ENCODE results near the gene TNIP3.
"Not testable (repeated sequence)": the region's sequence is repeated elsewhere in the genome, so short reads cannot be mapped to it uniquely, and the experiment has no call there.

Gene TNIP3

GRCh38 chr4:121164291-121164690 is at the start of gene TNIP3:
TSS of gene TNIP3 (minus strand) at chr4:121164321. CDS start at chr4:121164125, 196 bp downstream.
- DNase-seq = no peak

DNA sequence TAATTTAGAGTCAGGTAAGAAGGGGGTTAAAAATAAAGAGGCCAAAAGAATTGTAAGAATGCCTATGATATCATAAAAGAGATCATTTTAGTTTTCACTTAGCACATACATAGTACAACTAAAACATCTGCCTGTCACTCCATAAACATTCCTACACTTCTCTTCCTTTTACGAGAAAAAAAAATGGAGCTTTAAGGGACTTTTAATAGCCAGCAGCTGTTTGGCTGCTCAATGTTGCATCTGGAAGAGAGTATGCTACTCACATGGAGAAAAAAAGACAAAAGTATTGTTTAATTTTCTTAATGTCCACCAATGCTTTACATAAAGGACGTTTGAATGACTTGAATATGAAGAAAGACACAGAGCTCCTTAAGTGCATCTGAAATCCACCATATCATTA is 48.7 kb upstream of the TNIP3 start:
- no peak for DNase-seq

DNA sequence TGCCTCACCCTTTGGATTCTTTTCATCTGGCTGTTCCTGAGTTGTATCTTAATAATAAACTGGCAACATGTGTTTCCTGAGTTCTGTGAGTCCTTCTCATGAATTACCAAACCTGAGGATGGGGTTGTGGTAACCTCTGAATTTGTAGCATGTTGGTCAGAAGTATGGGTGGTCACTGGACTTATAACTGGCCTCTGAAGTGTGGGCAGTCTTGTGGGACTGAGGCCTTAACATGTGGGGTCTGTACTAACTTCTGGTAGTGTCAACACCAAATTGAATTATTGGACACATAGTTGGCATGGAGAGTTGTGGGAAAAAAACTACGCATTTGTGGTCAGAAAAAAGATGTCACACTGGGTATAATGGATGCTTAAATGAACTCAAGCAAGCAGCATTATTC is 45.0 kb upstream of the TNIP3 start:
- no peak for DNase-seq

- no peak for DNase-seq
Measured at GRCh38 chr4:121208244-121209007, 44.3 kb upstream of the TNIP3 start.

GRCh38 chr4:121205777-121206176 is 41.7 kb upstream of the TNIP3 start:
- DNase-seq = not testable (repeated sequence)

DNA sequence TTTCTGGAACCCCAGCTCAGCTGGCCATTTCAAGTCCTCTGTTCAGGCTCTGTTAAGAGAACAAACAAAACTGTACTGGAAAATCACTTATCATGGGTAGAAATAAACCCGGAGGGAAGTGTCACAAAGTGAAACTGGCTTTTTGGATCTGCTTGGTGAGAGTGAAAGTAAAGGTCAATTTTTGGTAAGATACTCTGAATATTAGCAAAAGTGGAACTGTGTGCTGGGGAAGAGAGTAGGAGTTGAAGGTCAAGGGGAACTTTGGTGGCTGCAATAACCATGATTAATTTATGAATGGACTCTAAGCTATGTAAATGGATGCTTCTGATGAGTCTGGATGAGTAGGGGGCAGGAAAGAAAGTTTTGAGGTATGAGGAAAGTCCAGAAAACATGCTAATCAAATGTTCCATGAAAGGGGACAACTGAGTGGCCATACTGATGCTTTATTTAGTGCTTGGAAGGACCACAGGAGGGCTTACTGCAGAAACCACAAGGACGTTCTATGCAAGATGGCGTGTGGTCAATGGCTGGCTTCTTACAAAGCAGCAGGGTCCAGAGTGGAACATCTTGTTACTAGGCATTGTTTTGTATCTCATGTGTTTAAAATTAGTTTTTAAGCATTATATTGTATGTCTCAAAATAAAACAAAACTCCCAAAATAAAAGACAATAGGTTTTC is 36.8 kb upstream of the TNIP3 start:
- no peak for DNase-seq

DNA sequence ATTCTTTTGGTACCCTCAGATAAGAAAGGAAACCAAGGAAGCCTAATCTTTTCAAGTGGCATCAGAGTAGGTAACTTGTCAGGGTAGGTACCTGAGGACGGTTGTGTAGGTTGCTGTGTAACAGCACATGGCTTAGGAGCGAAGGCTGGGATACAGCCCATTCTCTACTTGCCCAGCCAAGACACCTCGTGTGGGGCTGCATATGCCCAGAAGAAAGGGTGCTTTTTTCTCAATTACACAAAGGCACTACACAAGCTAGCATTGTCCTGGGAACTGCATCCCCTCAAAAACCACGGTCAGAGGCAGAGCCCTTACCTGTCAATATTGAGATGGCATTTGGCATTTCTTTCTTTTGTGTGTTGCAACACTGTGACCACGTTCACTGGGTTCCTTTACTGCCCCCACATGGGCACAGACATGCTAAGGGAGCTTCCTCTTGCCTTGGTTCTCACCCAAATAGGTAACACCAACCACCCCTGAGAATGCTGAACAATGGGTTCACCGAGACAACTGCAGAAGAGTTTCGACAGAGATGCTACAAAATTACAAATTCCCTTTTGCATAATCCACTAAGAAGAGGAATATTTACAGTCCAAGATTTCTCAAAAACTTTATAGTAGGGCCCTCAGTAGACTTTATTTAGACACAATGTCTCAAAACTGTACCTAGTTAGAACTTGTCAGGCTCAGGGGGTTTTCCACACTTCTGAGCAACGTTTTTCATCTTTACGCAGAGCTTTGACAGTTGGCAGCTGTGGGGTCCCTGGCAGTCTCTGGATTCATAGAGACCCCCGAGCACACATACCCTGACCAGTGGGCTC is 35.8 kb upstream of the TNIP3 start:
- DNase-seq = no peak

DNA sequence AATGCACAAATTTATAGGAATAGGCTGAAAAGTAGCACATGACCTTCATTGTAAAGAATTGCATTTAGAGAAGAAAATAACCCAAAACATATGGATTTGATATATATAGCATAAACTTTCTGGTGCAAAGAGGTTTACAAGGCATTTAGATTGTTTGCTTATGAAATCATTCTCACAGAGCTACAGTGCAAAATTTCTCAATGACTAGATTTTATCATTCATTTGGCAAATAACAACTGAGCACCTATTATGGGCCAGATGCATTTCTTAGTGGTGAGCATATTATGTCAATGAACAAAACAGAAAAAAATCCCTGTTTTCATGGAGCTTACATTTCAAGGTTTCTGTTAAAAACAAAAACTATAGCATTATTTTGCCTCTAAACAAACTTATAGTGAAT is 34.1 kb upstream of the TNIP3 start:
- DNase-seq = no peak

- DNase-seq = no peak
Measured at GRCh38 chr4:121195649-121196048, 31.5 kb upstream of the TNIP3 start.

DNA sequence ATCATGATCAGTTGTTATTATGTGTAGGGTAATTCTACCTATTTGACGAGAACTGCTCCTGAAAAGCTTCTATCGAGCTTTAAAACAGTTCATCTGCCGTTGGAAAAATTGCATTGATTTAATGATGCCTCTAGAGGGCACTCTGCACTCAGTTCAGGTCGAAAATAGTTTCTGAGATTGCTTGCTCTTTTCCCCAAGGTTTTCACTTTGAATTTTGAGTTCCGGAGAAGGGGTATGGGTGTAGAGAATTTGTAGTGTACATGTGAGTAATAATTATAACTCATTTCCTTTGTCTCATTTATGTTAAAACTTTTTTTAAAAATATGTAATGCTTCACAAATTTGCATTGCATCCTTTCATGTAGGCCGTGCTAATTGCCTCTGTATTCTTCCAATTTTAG is 28.4 kb upstream of the TNIP3 start:
- DNase-seq = no peak

GRCh38 chr4:121192013-121192412 is 27.9 kb upstream of the TNIP3 start:
- DNase-seq = no peak

DNA sequence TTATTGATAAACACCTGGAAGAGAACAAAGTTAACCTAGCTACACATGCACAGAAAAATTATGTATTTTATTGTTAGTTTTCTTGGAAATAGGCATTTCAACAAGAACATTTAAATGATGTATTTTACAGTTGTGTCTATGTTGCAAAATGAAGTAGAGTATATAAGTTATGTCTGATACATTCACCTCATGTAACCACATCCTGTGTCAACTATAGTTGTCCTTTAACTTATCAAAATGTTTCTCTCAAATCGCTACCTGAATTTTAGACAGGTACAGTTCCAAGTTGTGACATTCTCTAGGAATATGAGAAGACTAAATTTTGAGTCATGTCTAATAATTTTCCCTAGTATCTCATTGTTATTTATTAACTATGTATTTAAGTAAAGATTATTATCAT is 27.2 kb upstream of the TNIP3 start:
- no peak for DNase-seq

DNA sequence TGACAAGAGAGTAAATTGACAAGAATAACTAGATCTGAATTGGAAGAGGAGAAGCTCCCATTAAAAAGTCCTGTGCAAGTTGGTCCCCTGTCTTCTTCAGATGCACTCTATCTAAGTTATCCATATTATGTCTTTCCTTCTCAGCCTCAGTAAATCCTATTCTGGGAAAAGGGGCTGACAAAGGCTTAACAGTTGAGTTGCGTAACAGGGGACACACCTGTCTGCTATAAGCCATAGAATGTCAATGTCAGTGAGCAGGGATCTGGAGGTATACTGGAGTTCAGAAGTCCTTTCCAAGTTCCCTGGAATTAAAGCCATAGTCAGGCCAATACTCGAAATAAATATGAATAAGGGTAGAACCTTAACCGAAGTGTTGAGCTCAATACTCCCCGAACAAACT is 26.3 kb upstream of the TNIP3 start:
- DNase-seq = no peak

- DNase-seq = no peak
Measured at GRCh38 chr4:121189326-121190215, 25.4 kb upstream of the TNIP3 start.

DNA sequence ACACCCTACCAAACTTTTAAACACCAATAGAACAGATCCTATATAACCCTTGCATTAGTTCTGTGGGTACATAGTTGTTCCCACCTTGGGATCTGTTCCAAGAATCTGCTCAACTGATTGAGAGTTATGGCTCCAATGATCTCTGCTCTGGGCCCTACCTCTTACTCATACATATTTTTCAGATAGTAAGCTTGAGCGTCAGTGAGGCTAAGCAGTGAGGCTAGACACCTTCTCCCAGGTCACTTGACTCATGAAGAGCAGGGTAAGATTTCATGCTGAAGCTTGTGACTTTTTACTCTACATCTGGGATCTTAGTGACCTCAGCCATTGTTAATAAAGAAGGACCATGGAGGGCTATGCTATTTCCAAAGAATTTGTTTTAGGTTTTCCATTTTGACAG is 23.1 kb upstream of the TNIP3 start:
- no peak for DNase-seq

- no peak for DNase-seq
Measured at GRCh38 chr4:121185960-121186359, 21.8 kb upstream of the TNIP3 start.

- DNase-seq = no peak
Measured at GRCh38 chr4:121183989-121184388, 19.9 kb upstream of the TNIP3 start.

- DNase-seq = no peak
Measured at GRCh38 chr4:121183361-121183760, 19.2 kb upstream of the TNIP3 start.

DNA sequence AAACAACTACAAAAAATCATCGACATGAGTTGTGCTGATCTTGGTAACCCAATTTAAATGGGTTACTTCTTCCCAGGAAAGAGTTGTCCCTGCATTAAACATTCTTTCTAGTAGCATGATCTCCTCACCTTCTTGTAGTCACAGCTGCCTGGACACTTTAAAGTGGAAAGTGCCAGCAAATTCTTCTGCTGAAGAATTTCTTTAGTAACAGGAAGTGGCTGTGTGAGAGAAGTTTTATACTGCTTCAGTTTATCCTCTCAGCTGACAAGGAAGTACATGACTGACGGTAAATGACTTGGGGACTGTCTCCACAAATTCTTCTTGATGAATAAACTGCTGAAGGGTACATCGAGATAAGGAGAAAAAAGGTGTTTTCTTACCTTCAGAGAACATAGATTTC is 18.2 kb upstream of the TNIP3 start:
- no peak for DNase-seq

GRCh38 chr4:121181493-121181892 is 17.4 kb upstream of the TNIP3 start:
- DNase-seq = no peak

DNA sequence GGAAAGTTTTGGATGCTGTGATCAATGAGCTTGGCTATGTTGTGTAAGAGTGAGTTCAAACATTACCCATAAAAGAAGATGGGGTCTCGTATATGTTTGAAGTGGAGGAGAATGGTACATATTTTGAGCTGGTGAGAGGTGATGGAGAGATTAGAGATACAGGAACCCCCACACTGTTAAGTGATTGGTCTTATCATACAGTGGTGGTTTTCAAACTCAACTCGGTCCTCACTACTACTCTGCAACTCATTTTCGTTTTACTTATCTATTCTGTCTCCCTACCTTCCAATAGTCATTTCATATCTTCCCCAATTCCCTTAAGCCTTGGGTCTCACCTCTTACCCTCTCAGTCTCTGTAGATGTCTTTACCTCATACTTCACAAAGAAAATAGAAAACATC is 16.4 kb upstream of the TNIP3 start:
- no peak for DNase-seq

DNA sequence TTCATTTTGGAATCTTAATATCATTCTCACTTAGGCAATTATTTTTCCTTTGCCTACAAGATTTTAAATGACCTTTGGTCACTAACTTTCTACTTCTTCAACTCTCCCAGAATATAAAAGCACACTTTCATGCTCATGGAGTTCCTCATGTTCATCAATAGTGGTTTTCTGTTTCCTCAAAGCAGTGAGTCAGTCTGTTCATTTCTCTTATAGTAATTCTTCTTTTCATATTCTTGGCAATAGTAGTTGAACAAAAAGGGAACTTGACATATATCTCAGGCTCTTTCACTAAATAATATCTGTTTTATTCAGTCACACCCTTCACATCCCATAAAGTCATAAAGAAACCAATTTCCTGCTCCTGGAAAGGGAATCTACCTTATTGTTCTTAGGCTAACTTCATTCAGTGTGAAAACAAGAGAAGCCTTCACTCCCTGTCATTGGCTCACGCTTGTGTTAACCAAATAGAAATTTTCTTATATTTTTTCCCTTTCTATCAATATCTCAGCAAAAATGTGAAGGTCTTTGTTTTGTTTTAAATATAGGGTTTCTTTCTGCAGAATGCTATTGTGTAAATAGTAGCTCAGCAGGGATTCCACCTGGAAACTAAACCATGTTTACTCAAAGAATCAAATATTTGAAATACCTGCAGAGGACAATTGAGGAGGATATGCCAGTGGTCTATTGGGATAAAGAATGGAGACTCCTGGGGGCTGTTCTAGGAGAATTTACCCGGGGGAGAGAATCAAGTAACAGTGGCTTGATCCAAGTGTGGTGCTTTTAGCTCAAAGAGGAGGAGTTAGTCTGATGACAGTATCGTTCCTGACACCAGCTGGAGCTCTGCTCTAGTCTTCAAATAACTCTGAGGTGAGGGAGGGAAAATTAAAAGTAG is 13.4 kb upstream of the TNIP3 start:
- no peak for DNase-seq

Data from islet precursor cell (in vitro differentiated cells).